LoVo (cell line): ENCODE measurements around the gene ZNF722.
"Not testable (repeated sequence)": the region's sequence is repeated elsewhere in the genome, so short reads cannot be mapped to it uniquely, and the experiment has no call there.

ENCODE experiments used
- DNase-seq: peaks from one replicate; pipeline ENCODE4 v3.0.0-alpha.2; 2016; ENCODE audit warnings: low spot score

Gene ZNF722

GRCh38 chr7:63998549-63998948 is at the start of gene ZNF722:
Gene ZNF722 (plus strand): TSS chr7:63998849. CDS start chr7:63998962, 113 bp downstream.
- no peak for DNase-seq

- DNase-seq: no peak
Measured at GRCh38 chr7:63953181-63953580, 45.5 kb upstream of the ZNF722 start.

DNA sequence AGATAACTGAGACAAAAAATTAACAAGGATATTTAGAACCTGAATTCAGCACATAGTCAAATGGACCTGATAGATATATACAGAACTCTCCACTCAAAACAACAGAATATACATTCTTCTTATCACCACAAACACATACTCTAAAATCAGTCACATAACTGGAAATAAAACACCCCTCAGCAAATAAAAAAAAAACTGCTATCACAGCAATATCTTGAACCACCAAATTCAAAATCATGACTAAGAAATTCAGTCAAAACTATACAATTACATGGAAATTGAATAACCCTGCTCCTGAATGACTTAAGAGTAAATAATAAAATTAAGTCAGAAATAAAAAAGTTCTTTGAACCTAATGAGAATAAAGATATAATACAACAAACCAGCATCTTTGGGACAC is 30.0 kb upstream of the ZNF722 start:
- no peak for DNase-seq

- not testable (repeated sequence) for DNase-seq
Measured at GRCh38 chr7:64015496-64015895, 16.8 kb downstream of the ZNF722 start.

DNA sequence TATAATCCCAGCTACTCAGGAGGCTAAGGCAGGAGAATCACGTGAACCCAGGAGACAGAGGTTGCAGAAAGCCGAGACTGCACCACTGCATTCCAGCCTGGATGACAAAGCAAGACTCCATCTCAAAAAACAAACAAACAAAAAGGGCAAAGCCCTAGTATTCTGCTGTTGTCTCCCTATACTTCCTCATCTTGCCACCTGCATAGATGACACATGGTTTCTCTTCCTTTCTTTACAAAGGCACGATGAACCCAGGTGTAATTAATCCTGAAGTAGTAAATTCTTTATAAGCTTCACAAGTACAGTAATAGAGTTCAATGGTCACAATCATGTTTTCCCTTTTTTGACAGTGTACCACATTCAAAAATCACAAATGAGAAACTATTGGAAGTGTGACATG is 36.7 kb downstream of the ZNF722 start:
- DNase-seq: no peak

- no peak for DNase-seq
Measured at GRCh38 chr7:64037095-64037494, 38.4 kb downstream of the ZNF722 start.

GRCh38 chr7:64045301-64046040 is 46.8 kb downstream of the ZNF722 start, which contains the start of gene ZNF727:
Gene ZNF727 (plus strand): TSS chr7:64045434. CDS start chr7:64045622, 188 bp downstream.
- no peak for DNase-seq

GRCh38 chr7:64046041-64046389 is 47.4 kb downstream of the ZNF722 start:
- DNase-seq: no peak
